Cardiac septum (tissue), 1 donor: ENCODE data around the gene RNF7. TPM values are rescaled to one million over a fixed set of nuclear protein-coding genes. Genes with fewer than 3 reads are reported as not detected.

Experiments used
- total RNA-seq: library from RNA; stranded (reverse); fragmentation: NEBNext Ultra II Directional; extraction: Animal tissue kit (Norgen Biotek cat#: 25700); gene quantifications from one replicate; pipeline ENCODE4 v1.2.1, GENCODE V29; 2021
- donor health status: DM: no; HTN: no; CAD: no.

The RNF7 gene
- total RNA-seq, 1 donor from 2014 or later: 77.5 TPM

Other genes starting within 250 kb of the RNF7 start
- 0.08 TPM for gene GRK7, start 25.1 kb downstream of the RNF7 start, total RNA-seq
- 60.3 TPM for gene ATP1B3, start 138.3 kb downstream of the RNF7 start, total RNA-seq